Measurements from ENCODE around the gene DACT1. TPM values are rescaled to one million over a fixed set of nuclear protein-coding genes. Genes with fewer than 3 reads are reported as not detected.

DACT1 gene
- total and polyA plus RNA-seq, 2 of the 13 experiments (the other 11 are each of a cell fraction or from before 2014, with no cell fraction given), result 0.01 TPM; not detected in 1

DNA sequence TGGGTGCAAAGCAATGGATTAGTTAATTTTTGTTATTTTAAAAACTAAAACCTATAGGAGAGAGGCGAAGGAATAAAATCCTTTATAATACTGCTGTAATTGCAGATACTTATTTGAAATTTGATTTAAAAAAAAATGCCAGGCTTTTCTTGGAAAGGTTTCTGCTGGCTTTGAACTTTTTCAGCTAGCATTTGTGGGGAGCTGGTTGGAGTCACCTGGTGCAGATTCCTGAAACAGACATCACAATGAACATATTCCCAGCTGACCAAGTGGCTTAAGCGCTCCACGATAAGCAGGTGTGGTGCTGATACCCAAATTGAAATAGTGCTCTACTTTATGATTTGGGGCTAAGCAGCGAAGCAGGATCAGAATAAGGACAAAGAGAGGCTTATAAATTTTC lies 42.9 kb downstream of the DACT1 start (continued):
- TF ChIP-seq, protein P1, sequence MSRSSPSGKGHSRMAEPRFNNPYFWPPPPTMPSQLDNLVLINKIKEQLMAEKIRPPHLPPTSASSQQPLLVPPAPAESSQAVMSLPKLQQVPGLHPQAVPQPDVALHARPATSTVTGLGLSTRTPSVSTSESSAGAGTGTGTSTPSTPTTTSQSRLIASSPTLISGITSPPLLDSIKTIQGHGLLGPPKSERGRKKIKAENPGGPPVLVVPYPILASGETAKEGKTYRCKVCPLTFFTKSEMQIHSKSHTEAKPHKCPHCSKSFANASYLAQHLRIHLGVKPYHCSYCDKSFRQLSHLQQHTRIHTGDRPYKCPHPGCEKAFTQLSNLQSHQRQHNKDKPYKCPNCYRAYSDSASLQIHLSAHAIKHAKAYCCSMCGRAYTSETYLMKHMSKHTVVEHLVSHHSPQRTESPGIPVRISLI (CRISPR knock-in tag; IDR thresholded peaks at IDR 0.05; ENCODE audit: borderline replicate concordance), result no peak
- TF ChIP-seq, protein P2, sequence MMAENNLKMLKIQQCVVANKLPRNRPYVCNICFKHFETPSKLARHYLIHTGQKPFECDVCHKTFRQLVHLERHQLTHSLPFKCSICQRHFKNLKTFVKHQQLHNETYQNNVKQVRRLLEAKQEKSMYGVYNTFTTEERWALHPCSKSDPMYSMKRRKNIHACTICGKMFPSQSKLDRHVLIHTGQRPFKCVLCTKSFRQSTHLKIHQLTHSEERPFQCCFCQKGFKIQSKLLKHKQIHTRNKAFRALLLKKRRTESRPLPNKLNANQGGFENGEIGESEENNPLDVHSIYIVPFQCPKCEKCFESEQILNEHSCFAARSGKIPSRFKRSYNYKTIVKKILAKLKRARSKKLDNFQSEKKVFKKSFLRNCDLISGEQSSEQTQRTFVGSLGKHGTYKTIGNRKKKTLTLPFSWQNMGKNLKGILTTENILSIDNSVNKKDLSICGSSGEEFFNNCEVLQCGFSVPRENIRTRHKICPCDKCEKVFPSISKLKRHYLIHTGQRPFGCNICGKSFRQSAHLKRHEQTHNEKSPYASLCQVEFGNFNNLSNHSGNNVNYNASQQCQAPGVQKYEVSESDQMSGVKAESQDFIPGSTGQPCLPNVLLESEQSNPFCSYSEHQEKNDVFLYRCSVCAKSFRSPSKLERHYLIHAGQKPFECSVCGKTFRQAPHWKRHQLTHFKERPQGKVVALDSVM (CRISPR knock-in tag; IDR thresholded peaks at IDR 0.05), result no peak
- TF ChIP-seq MTA1 (CRISPR knock-in tag; IDR thresholded peaks at IDR 0.05; ENCODE audit: borderline replicate concordance) (no peak), ZNF343 (CRISPR knock-in tag; IDR thresholded peaks at IDR 0.05) (no peak), ZMAT3 (CRISPR knock-in tag; conservative IDR thresholded peaks at IDR 0.05) (no peak), NCOA1 (CRISPR knock-in tag; IDR thresholded peaks at IDR 0.05) (no peak), NFE2L1 (CRISPR knock-in tag; IDR thresholded peaks at IDR 0.05; ENCODE audit: borderline replicate concordance) (no peak)

DNA sequence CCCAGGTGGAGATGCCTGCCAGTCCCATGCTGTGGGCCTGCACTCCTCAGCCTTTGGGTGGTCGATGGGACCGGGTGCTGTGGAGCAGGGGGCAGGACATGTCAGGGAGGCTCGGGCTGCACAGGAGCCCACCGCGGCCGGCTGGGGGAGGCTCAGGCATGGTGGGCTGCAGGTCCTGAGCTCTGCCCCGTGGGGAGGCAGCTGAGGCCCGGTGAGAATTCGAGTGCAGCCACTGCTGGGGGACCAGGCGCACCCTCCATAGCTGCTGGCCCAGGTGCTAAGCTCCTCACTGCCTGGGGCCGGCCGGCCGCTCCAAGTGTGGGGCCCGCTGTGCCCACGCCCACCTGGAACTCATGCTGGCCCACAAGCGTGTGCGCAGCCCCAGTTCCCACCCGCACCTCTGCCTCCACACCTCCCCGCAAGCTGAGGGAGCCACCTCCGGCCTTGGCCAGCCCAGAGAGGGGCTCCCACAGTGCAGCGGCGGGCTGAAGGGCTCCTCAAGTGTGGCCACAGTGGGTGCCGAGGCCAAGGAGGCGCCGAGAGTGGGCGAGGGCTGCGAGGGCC lies 49.6 kb downstream of the DACT1 start:
- Histone ChIP-seq H2AFZ (ENCODE audit: low read length) (no peak overlapping the region), H3K9ac (ENCODE audit: insufficient read depth, low read depth, low read length) (no peak overlapping the region), H3K4me1 (ENCODE audit: insufficient read depth, low read length) (no peaks in the 10 kb centered on the region), H3K4me2 (ENCODE audit: low read depth, low read length) (no peak overlapping the region), H3K79me2 (ENCODE audit: insufficient read depth, low read length) (no peaks in the 10 kb centered on the region), H3K9me3 (ENCODE audit: low read length) (peaks cover 10% of the 10 kb centered on the region), H3K27ac (ENCODE audit: extremely low read length, insufficient read depth, low read length) (no peak overlapping the region), H3K27me3 (ENCODE audit: control insufficient read depth in 1 of 2, insufficient read depth in 2 of 2, low read length in 2 of 2) (no peaks in the 10 kb centered on the region), H3K4me3 (replicated peaks in 1 of 3; ENCODE audit: insufficient read depth in 1 of 3, low read depth in 2 of 3, low read length in 3 of 3) (no peak overlapping the region), H4K20me1 (ENCODE audit: insufficient read depth, low read length) (no peaks in the 10 kb centered on the region), H3K36me3 (replicated peaks in 1 of 2; ENCODE audit: control insufficient read depth in 1 of 2, insufficient read depth in 2 of 2, low read length in 2 of 2) (no peaks in the 10 kb centered on the region)
- DNase-seq (ENCODE audit: low spot score) (no peak), FAIRE-seq (no peak), ATAC-seq (no peak)
- intact Hi-C loops (cut with micrococcal nuclease; ENCODE audit: unreplicated experiment), result no loop called here
- ChIA-PET POLR2A (no interaction called here), CTCF (ENCODE audit: low intra/inter-chr PET ratio, low total read pairs) (no interaction called here)
- in situ Hi-C loops (cut with HindIII; ENCODE audit: extremely low pct_ligation_motif_present, low pct_unique_long_range_greater_than_20kb), result no loop called here
- WGBS (ENCODE audit: low lambda C conversion rate), result 0% methylated on average over 2 of the region's 27 CpGs
- no TSS peak for BruUV-seq (replicated peaks)
- TF ChIP-seq ZNF598 (CRISPR knock-in tag; IDR thresholded peaks at IDR 0.05; ENCODE audit: borderline replicate concordance) (no peak), ZNF468 (CRISPR knock-in tag; IDR thresholded peaks at IDR 0.05) (no peak), ZSCAN29 (CRISPR knock-in tag; conservative IDR thresholded peaks at IDR 0.05) (no peak), SPEN (CRISPR knock-in tag; IDR thresholded peaks at IDR 0.05; ENCODE audit: low read depth) (no peak)
- TF ChIP-seq, protein P3, sequence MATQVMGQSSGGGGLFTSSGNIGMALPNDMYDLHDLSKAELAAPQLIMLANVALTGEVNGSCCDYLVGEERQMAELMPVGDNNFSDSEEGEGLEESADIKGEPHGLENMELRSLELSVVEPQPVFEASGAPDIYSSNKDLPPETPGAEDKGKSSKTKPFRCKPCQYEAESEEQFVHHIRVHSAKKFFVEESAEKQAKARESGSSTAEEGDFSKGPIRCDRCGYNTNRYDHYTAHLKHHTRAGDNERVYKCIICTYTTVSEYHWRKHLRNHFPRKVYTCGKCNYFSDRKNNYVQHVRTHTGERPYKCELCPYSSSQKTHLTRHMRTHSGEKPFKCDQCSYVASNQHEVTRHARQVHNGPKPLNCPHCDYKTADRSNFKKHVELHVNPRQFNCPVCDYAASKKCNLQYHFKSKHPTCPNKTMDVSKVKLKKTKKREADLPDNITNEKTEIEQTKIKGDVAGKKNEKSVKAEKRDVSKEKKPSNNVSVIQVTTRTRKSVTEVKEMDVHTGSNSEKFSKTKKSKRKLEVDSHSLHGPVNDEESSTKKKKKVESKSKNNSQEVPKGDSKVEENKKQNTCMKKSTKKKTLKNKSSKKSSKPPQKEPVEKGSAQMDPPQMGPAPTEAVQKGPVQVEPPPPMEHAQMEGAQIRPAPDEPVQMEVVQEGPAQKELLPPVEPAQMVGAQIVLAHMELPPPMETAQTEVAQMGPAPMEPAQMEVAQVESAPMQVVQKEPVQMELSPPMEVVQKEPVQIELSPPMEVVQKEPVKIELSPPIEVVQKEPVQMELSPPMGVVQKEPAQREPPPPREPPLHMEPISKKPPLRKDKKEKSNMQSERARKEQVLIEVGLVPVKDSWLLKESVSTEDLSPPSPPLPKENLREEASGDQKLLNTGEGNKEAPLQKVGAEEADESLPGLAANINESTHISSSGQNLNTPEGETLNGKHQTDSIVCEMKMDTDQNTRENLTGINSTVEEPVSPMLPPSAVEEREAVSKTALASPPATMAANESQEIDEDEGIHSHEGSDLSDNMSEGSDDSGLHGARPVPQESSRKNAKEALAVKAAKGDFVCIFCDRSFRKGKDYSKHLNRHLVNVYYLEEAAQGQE (IDR thresholded peaks at IDR 0.05; ENCODE audit: borderline replicate concordance in 1 of 2, low read depth in 1 of 2, low read length in 2 of 2), result no peak

Data from HepG2 (cell line).